Loucy (cell line): Measurements from ENCODE around the gene NCF4.

ENCODE experiments used
- CTCF ChIP-seq: fragments of 200-600 bp; sonication (generic); conservative IDR thresholded peaks from 2 replicates; pipeline ENCODE4 v1.5.1; 2014; ENCODE audit warnings: mild to moderate bottlenecking, antibody characterized with exemption, low read length
- EZH2phosphoT487 ChIP-seq: fragments of 200-600 bp; IDR thresholded peaks from 2 replicates; pipeline ENCODE4 v1.6.1; 2018; ENCODE audit warnings: antibody characterized with exemption, mild to moderate bottlenecking, moderate library complexity, borderline replicate concordance

DNA sequence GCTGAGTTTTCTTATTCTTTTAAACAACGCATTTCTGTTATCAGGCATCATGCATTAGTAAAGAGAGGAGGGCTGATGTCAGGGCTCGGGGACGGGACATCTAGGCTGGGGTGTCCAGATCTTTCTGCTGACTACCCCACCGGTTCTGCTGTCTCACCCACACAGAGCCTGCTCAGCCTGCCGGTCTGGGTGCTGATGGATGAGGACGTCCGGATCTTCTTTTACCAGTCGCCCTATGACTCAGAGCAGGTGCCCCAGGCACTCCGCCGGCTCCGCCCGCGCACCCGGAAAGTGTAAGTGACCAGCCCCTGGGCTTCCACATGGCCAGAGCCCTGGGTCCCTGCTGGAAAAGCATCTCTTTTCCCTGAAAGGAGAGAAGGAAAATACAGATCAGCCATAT is 9.4 kb downstream of the NCF4 start:
- TF ChIP-seq CTCF (no peak), EZH2phosphoT487 (no peak)
